ENCODE measurements around the gene PALD1. TPM values are rescaled to one million over a fixed set of nuclear protein-coding genes. Genes with fewer than 3 reads are reported as not detected.
"Not testable (repeated sequence)": the region's sequence is repeated elsewhere in the genome, so short reads cannot be mapped to it uniquely, and the experiment has no call there.

Gene PALD1
- total and polyA plus RNA-seq, 2 of the 4 experiments (the other 2 are of a cell fraction) = 0.12 to 0.18 TPM

- H3K14ac ChIP-seq (replicated peaks; ENCODE audit: low read depth, low read length); POLR2A ChIA-PET (ENCODE audit: unreplicated experiment); H3K9ac ChIP-seq (ENCODE audit: low read depth, low read length); H2AFZ ChIP-seq (replicated peaks; ENCODE audit: low read length, poor library complexity); BruUV-seq (replicated peaks); H3K4me3 ChIP-seq (ENCODE audit: insufficient read depth, low read depth, low read length); H3K27ac ChIP-seq (ENCODE audit: insufficient read depth, low read length); in situ Hi-C loops (cut with MboI; ENCODE audit: low sequenced_read_pairs); H3K36me3 ChIP-seq (ENCODE audit: control insufficient read depth, insufficient read depth, low read length); H2BK120ac ChIP-seq (ENCODE audit: low read depth, low read length); H3K79me1 ChIP-seq (ENCODE audit: low read depth in 1 of 2, low read length in 2 of 2); DNase-seq; CTCF ChIA-PET; H3K4me2 ChIP-seq (ENCODE audit: low read depth, low read length); H3K4ac ChIP-seq (ENCODE audit: low read depth, low read length); H3K9me1 ChIP-seq (ENCODE audit: insufficient read depth, low read length); intact Hi-C loops (cut with micrococcal nuclease); H3K56ac ChIP-seq (ENCODE audit: extremely low read depth, insufficient read depth, low read length); H4K5ac ChIP-seq (ENCODE audit: low read depth, low read length); H3K23ac ChIP-seq (ENCODE audit: low read depth, low read length); H4K91ac ChIP-seq (ENCODE audit: insufficient read depth, low read depth, low read length); H3K4me1 ChIP-seq (ENCODE audit: control insufficient read depth, insufficient read depth, low read length); H4K8ac ChIP-seq (ENCODE audit: low read depth in 2 of 2, low read length in 2 of 2); H3K9me3 ChIP-seq (ENCODE audit: control insufficient read depth, insufficient read depth, low read length); dilution Hi-C loops (cut with HindIII; ENCODE audit: low sequenced_read_pairs, unreplicated experiment); ATAC-seq (ENCODE audit: low read depth); H2BK15ac ChIP-seq (ENCODE audit: low read depth, low read length); H2AK5ac ChIP-seq (ENCODE audit: low read depth, low read length); H2BK5ac ChIP-seq (ENCODE audit: low read depth, low read length, poor library complexity, severe bottlenecking); H3K18ac ChIP-seq (ENCODE audit: low read depth, low read length); H2BK20ac ChIP-seq (ENCODE audit: low read depth, low read length); H2AK9ac ChIP-seq (replicated peaks; ENCODE audit: low read depth, low read length, poor library complexity); H4K20me1 ChIP-seq (ENCODE audit: insufficient read depth, low read length): not testable (repeated sequence)
- WGBS, 2 experiments (ENCODE audit: extremely low coverage in 2 of 2, insufficient read length in 1 of 2) = 50% methylated on average over 1 of the region's 6 CpGs; no CpG with 5 or more reads in 1 of the 2 experiments
- peaks cover 50% of the 10 kb centered on the region for H3K27me3 ChIP-seq (ENCODE audit: control insufficient read depth, insufficient read depth, low read length)
Measured at GRCh38 chr10:70483872-70484271, 5.3 kb downstream of the PALD1 start.

All from IMR-90 (cell line).